OCI-LY1 (cell line): Measurements from ENCODE around the gene RPP14.

Experiments
- H2AFZ ChIP-seq: fragments of 200-600 bp; sonication (generic), shearing (Covaris generic); 2 replicates; pipeline ENCODE4 v1.6.0; 2014; ENCODE audit warnings: antibody characterized with exemption, mild to moderate bottlenecking, low read length
- H3F3A ChIP-seq: fragments of 200-600 bp; sonication (generic), shearing (Covaris generic); 2 replicates; pipeline ENCODE4 v1.6.0; 2014; ENCODE audit warnings: mild to moderate bottlenecking, antibody characterized with exemption, low read length, moderate library complexity; ENCODE audit not compliant: insufficient read depth
- H3K27ac ChIP-seq: fragments of 200-600 bp; sonication (generic); 2 replicates; pipeline ENCODE4 v1.5.1; 2014; ENCODE audit warnings: low read length, mixed run types, mild to moderate bottlenecking, low read depth; ENCODE audit not compliant: poor library complexity, severe bottlenecking
- H3K27me3 ChIP-seq: fragments of 200-600 bp; sonication (generic); 2 replicates; pipeline ENCODE4 v1.6.0; 2014; ENCODE audit warnings: antibody characterized with exemption, mild to moderate bottlenecking, low read length, moderate library complexity; ENCODE audit not compliant: insufficient read depth
- H3K36me3 ChIP-seq: fragments of 200-600 bp; sonication (generic); 2 replicates; pipeline ENCODE4 v1.6.1; 2014; ENCODE audit warnings: mild to moderate bottlenecking, antibody characterized with exemption, low read length, moderate library complexity, mixed read lengths; ENCODE audit not compliant: insufficient read depth
- H3K4me1 ChIP-seq: fragments of 200-600 bp; sonication (generic); 2 replicates; pipeline ENCODE4 v1.5.1; 2014; ENCODE audit warnings: mild to moderate bottlenecking, low read length, moderate library complexity; ENCODE audit not compliant: insufficient read depth, severe bottlenecking
- H3K4me2 ChIP-seq: fragments of 200-600 bp; sonication (generic), shearing (Covaris generic); 2 replicates; pipeline ENCODE4 v1.6.1; 2014; ENCODE audit warnings: low read length
- H3K4me3 ChIP-seq: fragments of 200-600 bp; sonication (generic); 2 replicates; pipeline ENCODE4 v1.5.1; 2014; ENCODE audit warnings: low read length, low read depth, mild to moderate bottlenecking, mixed read lengths; ENCODE audit not compliant: poor library complexity, severe bottlenecking
- H3K79me2 ChIP-seq: fragments of 200-600 bp; shearing (Covaris generic); 2 replicates; pipeline ENCODE4 v1.6.1; 2016; ENCODE audit warnings: mixed run types, low read length, mixed read lengths; ENCODE audit not compliant: insufficient read depth
- H3K9ac ChIP-seq: fragments of 200-600 bp; sonication (generic), shearing (Covaris generic); 2 replicates; pipeline ENCODE4 v1.6.1; 2014; ENCODE audit warnings: mild to moderate bottlenecking, low read length, mixed read lengths
- H3K9me2 ChIP-seq: fragments of 200-600 bp; sonication (generic), shearing (Covaris generic); 2 replicates; pipeline ENCODE4 v1.6.1; 2014; ENCODE audit warnings: low read depth, mild to moderate bottlenecking, low read length, mixed read lengths
- H3K9me3 ChIP-seq: fragments of 200-600 bp; shearing (Covaris generic); 2 replicates; pipeline ENCODE4 v1.6.1; 2014; ENCODE audit warnings: low read length, mixed read lengths
- H4K20me1 ChIP-seq: fragments of 200-600 bp; sonication (generic), shearing (Covaris generic); 2 replicates; pipeline ENCODE4 v1.6.0; 2016; ENCODE audit warnings: mild to moderate bottlenecking, low read length; ENCODE audit not compliant: insufficient read depth
- CTCF ChIP-seq: fragments of 200-600 bp; sonication (generic), shearing (Covaris generic); IDR thresholded peaks from 2 replicates; pipeline ENCODE4 v1.5.1; 2017; ENCODE audit warnings: mild to moderate bottlenecking, antibody characterized with exemption, low read length, moderate library complexity, mixed read lengths
- EZH2 ChIP-seq: fragments of 200-600 bp; sonication (generic), shearing (Covaris generic); IDR thresholded peaks from 2 replicates; pipeline ENCODE4 v1.8.0; 2017; ENCODE audit warnings: borderline replicate concordance, mixed run types, mild to moderate bottlenecking, antibody characterized with exemption, low read length, moderate library complexity, mixed read lengths

RPP14 gene

GRCh38 chr3:58281069-58281468, 25.0 kb upstream of the RPP14 start:
- Histone ChIP-seq H3K27me3 (no peaks in the 10 kb centered on the region), H3K4me1 (no peaks in the 10 kb centered on the region), H2AFZ (no peak overlapping the region), H3K36me3 (peaks cover 5% of the 10 kb centered on the region; the same call in 1 of the 2 replicates), H3K9me2 (no peaks in the 10 kb centered on the region), H3K9me3 (no peaks in the 10 kb centered on the region), H3F3A (no peaks in the 10 kb centered on the region), H3K79me2 (no peaks in the 10 kb centered on the region), H3K9ac (no peak overlapping the region), H3K4me3 (no peak overlapping the region), H3K27ac (no peak overlapping the region), H4K20me1 (no peaks in the 10 kb centered on the region), H3K4me2 (no peak overlapping the region)
- TF ChIP-seq EZH2 = no peak
- TF ChIP-seq CTCF = no peak

GRCh38 chr3:58285334-58285733, 20.7 kb upstream of the RPP14 start:
- Histone ChIP-seq H3K4me2 (no peak overlapping the region), H3K4me1 (no peaks in the 10 kb centered on the region), H3K27me3 (no peaks in the 10 kb centered on the region), H4K20me1 (no peaks in the 10 kb centered on the region), H3K9me3 (no peaks in the 10 kb centered on the region), H2AFZ (no peak overlapping the region), H3K36me3 (peaks cover 5% of the 10 kb centered on the region; the same call in 1 of the 2 replicates), H3F3A (no peaks in the 10 kb centered on the region), H3K9ac (no peak overlapping the region), H3K79me2 (no peaks in the 10 kb centered on the region), H3K9me2 (no peaks in the 10 kb centered on the region), H3K27ac (no peak overlapping the region), H3K4me3 (no peak overlapping the region)
- TF ChIP-seq EZH2 = no peak
- no peak for TF ChIP-seq CTCF

DNA sequence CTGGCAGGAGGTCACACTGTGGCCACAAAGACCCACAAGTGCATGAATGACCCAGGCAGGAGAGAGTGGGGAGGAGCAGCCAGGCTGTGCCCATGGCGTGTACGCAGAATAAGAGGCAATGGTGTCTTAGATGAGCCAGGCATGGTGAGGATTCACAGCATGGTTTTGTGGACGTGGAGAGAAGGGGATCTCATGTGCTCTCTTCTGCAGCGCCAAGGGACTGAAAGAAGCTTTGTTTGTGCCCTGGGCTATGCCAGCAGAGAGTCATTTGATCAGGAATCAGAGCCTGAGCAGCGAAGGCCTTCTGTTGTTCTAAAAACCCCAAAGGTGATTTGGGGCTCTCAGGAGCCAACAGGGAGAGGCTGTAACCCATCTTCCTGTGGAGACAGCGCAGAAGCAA, 18.7 kb upstream of the RPP14 start:
- Histone ChIP-seq H3K9me3 (no peaks in the 10 kb centered on the region), H3K79me2 (no peaks in the 10 kb centered on the region), H3K27me3 (no peaks in the 10 kb centered on the region), H3K4me2 (no peak overlapping the region), H3K4me3 (no peak overlapping the region), H3K4me1 (no peaks in the 10 kb centered on the region), H2AFZ (no peak overlapping the region), H3F3A (no peaks in the 10 kb centered on the region), H3K36me3 (peaks cover 5% of the 10 kb centered on the region; the same call in 1 of the 2 replicates), H3K9me2 (no peaks in the 10 kb centered on the region), H3K27ac (no peak overlapping the region), H4K20me1 (no peaks in the 10 kb centered on the region), H3K9ac (no peak overlapping the region)
- no peak for TF ChIP-seq EZH2
- TF ChIP-seq CTCF = no peak
